WI38 (cell line): ENCODE results near the gene BANP.
"Not testable (repeated sequence)": the region's sequence is repeated elsewhere in the genome, so short reads cannot be mapped to it uniquely, and the experiment has no call there.

ENCODE experiments used
- H3K4me3 ChIP-seq: 2 replicates; pipeline ENCODE4 v1.5.1; 2011; ENCODE audit warnings: low read depth, mild to moderate bottlenecking, control low read depth, low read length
- CTCF ChIP-seq: IDR thresholded peaks from 2 replicates; pipeline ENCODE4 v1.5.1; 2012; ENCODE audit warnings: low read depth, mild to moderate bottlenecking, control low read depth, low read length

Gene BANP

GRCh38 chr16:87950765-87951551 lies at the start of gene BANP:
TSS of gene BANP (plus strand) at chr16:87951434. CDS start at chr16:87975116, 23,682 bp downstream.
- peak within 1 kb of the TSS; percentile 90 for H3K4me3 ChIP-seq
- TF ChIP-seq CTCF = no peak

GRCh38 chr16:87904963-87905362 lies 46.3 kb upstream of the BANP start:
- not testable (repeated sequence) for H3K4me3 ChIP-seq

- not testable (repeated sequence) for H3K4me3 ChIP-seq
Measured at GRCh38 chr16:87905521-87905920, 45.7 kb upstream of the BANP start.

- not testable (repeated sequence) for H3K4me3 ChIP-seq
Measured at GRCh38 chr16:87908101-87908500, 43.1 kb upstream of the BANP start.

GRCh38 chr16:87909203-87909935 lies 41.9 kb upstream of the BANP start:
- H3K4me3 ChIP-seq = not testable (repeated sequence)
- TF ChIP-seq CTCF = peak; percentile 88

GRCh38 chr16:87911106-87911763 lies 40.0 kb upstream of the BANP start:
- H3K4me3 ChIP-seq = not testable (repeated sequence)

- not testable (repeated sequence) for H3K4me3 ChIP-seq
Measured at GRCh38 chr16:87912691-87913090, 38.5 kb upstream of the BANP start.

- H3K4me3 ChIP-seq = not testable (repeated sequence)
Measured at GRCh38 chr16:87914021-87914725, 37.1 kb upstream of the BANP start.

- no peak overlapping the region for H3K4me3 ChIP-seq
Measured at GRCh38 chr16:87914812-87915211, 36.4 kb upstream of the BANP start.

More at GRCh38 chr16:87914812-87915211, 36.4 kb upstream of the BANP start:
- no peak for TF ChIP-seq CTCF
